Measurements from ENCODE around the gene TAF13.
A peak's percentile ranks its signal among the peaks of the same experiment; 100 is the strongest.

The TAF13 gene

DNA sequence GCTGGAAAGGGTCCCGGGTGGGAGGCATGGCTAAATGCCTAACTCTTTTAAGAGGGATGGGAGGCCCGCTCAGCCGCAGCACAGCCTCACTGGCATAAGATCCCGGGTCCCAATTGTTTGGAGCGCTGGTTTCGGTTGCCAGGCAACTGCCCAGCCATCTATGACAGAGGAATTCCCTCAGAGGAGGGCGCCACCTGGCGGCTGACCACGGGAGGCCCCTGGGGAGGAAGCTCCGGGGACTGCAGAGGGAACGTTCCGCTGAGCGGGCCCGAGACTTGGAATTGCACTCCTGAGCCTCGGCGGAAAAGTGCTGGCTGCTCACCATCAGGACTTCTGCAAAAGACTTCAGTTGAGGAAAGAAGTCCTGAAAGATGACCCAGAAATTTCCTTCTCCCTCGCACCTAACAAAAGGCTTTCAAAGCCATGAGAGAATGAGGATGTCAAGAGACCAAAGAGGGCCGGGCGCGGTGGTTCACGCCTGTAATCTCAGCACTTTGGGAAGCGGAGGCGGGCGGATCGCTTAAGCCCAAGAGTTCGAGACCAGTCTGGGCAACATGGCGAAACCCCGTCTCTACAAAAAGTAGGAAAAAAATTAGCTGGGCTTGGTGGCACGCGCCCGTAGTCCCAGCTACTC, 37.0 kb upstream of the TAF13 start:
- DNase-seq (ENCODE audit: low spot score) = peak; percentile 88

DNA sequence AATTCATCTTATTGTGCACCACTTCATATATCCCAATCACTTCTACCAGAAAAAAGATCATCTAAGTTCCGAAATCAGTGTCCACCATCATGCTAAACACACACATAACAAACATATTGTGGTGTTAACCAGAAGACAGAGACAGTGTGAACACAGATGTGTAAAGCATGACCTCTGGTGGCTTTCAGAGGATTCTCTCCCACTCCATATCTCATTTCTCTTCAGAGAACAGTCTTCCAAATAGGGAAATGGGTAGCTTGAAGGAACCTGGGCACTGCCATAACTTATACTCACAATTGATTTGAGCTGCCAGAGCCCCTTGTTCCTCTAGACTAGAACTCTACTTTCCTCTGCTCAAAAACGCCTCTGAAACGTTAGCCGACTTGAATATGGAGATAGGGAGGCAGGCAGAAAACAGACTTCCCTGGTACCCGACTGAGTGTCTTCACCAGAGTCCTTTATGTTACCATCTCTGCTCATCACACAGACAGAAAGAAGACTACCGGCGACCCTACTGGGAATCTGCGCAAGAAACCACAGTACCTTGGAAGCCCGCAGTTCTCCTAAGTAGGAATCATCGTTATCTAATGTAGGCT, 36.4 kb upstream of the TAF13 start:
- peak; percentile 49 for DNase-seq (ENCODE audit: low spot score)
- TF ChIP-seq, protein P1, sequence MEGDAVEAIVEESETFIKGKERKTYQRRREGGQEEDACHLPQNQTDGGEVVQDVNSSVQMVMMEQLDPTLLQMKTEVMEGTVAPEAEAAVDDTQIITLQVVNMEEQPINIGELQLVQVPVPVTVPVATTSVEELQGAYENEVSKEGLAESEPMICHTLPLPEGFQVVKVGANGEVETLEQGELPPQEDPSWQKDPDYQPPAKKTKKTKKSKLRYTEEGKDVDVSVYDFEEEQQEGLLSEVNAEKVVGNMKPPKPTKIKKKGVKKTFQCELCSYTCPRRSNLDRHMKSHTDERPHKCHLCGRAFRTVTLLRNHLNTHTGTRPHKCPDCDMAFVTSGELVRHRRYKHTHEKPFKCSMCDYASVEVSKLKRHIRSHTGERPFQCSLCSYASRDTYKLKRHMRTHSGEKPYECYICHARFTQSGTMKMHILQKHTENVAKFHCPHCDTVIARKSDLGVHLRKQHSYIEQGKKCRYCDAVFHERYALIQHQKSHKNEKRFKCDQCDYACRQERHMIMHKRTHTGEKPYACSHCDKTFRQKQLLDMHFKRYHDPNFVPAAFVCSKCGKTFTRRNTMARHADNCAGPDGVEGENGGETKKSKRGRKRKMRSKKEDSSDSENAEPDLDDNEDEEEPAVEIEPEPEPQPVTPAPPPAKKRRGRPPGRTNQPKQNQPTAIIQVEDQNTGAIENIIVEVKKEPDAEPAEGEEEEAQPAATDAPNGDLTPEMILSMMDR (IDR thresholded peaks at IDR 0.05; ENCODE audit: extremely low read depth, missing control alignments) = no peak

More for the DNA sequence above, 37.0 kb upstream of the TAF13 start:
- TF ChIP-seq, protein P1 (IDR thresholded peaks at IDR 0.05; ENCODE audit: extremely low read depth, missing control alignments) = peak; percentile 86

DNA sequence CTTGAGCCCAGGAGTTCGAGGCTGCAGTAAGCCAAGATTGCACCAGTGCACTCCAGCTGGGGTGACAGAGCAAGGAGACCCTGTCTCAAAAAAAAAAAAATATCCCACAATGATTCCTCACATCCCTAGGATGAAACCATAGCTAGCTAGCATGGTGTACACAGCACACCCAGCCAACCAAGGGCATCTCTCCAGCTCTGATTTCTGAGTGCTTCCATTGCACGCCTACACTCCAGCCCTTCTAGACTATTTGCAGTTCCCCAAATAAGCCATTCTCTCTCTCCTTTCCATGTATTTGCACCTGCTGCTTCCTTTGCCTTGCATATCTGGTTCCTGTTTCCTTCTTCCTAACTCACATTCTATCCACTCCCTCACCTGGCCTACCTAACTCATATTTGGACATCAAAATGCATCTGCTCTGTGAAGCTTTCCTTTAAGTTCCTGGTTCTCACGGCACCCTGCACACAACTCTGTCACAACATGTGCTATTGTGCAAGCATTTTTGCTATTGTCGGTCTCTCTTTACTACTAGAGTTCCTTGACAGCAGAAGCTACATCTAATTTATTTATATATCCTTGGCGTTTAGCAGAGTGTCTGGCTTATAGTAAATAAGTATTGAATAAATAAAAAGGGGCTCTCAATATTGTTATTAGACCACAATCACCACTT, 35.7 kb upstream of the TAF13 start:
- no peak for DNase-seq (ENCODE audit: low spot score)
- TF ChIP-seq, protein P1 (IDR thresholded peaks at IDR 0.05; ENCODE audit: extremely low read depth, missing control alignments) = no peak

- TF ChIP-seq, protein P1 (IDR thresholded peaks at IDR 0.05; ENCODE audit: extremely low read depth, missing control alignments) = no peak
- DNase-seq (ENCODE audit: low spot score) = no peak
Measured at GRCh38 chr1:109109906-109110305, 34.1 kb upstream of the TAF13 start.

DNA sequence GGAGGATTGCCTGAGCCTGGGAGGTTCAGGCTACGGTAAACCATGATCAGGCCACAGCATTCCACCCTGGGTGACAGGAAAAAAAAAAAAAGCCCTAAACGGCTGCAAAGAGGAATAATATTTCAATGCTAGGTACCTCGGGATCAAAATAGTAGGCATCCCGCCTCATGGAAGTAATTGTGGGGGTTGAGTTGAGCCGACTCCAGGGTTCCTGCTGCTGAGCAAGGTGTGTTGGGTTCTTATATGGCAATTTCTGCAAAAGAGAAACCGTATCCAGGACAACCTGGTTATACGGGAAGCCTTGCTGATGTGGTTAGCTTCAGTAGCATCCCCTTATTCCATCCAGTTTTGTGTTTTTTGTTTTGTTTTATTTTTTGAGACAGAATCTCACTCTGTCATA, 32.0 kb upstream of the TAF13 start:
- TF ChIP-seq, protein P1 (IDR thresholded peaks at IDR 0.05; ENCODE audit: extremely low read depth, missing control alignments) = no peak
- no peak for DNase-seq (ENCODE audit: low spot score)

DNA sequence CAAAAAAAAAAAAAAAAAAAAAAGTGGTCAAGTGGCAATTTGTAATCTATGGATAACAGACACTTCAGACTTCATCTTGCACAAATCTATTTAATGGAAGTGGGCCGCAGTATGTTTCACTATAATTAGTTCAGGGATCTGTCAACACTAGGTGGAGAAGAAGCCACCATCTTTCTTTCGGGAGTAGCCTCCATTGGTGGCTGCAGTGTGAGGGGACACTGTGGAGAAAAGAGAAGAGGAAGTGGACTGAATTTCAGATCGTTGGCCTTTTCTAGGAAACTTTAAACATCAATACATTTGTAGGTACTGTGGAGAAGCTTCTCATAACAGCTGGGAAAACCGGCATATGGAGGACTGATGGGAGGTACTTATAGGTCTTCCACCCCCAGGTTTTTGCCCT, 30.1 kb upstream of the TAF13 start:
- DNase-seq (ENCODE audit: low spot score) = no peak
- TF ChIP-seq, protein P1 (IDR thresholded peaks at IDR 0.05; ENCODE audit: extremely low read depth, missing control alignments) = no peak

Measured in GM20000 (cell line).